Cardiac muscle cell (in vitro differentiated cells and primary cell): Measurements from ENCODE around the gene MVP. TPM values are rescaled to one million over a fixed set of nuclear protein-coding genes. Genes with fewer than 3 reads are reported as not detected.
"Not testable (repeated sequence)": the region's sequence is repeated elsewhere in the genome, so short reads cannot be mapped to it uniquely, and the experiment has no call there.

ENCODE experiments used
- DNase-seq, 2 donors: peaks; one replicate each; pipeline versions ENCODE4 v3.0.0 to v3.0.0-alpha.2; 2010 to 2017; ENCODE audit warnings: low read depth in 1 of 2, low spot score in 1 of 2
- H3K27ac ChIP-seq: fragments of 200-600 bp; sonication (generic); 2 replicates; pipeline ENCODE4 v1.5.1; 2016
- H3K27me3 ChIP-seq: fragments of 200-600 bp; sonication (generic); 2 replicates; pipeline ENCODE4 v1.6.0; 2016; ENCODE audit warnings: control low read depth
- H3K36me3 ChIP-seq: fragments of 200-600 bp; sonication (generic); 2 replicates; pipeline ENCODE4 v1.5.1; 2016; ENCODE audit warnings: control low read depth
- H3K4me1 ChIP-seq: fragments of 200-600 bp; sonication (generic); 2 replicates; pipeline ENCODE4 v1.8.1; 2017; ENCODE audit warnings: low read depth, mild to moderate bottlenecking, mixed run types
- H3K4me3 ChIP-seq: fragments of 200-600 bp; sonication (generic); 2 replicates; pipeline ENCODE4 v1.5.1; 2016; ENCODE audit warnings: mild to moderate bottlenecking
- H3K9me3 ChIP-seq: fragments of 200-600 bp; sonication (generic); 2 replicates; pipeline ENCODE4 v1.5.1; 2017; ENCODE audit warnings: low read depth, mild to moderate bottlenecking, control low read depth
- polyA plus RNA-seq: library from polyadenylated mRNA; unstranded; fragments of >200 nt; fragmentation: Nextera tagmentation; extraction: Ambion mirVana; gene quantifications from 2 replicates; pipeline ENCODE4 v1.2.1, GENCODE V29; 2016
- total RNA-seq: library from RNA; depleted of rRNA; stranded (reverse); fragments of >200 nt; gene quantifications from 2 replicates; pipeline ENCODE4 v1.2.3, GENCODE V29; 2016
- TF ChIP-seq, protein P1 (sequence below): IDR thresholded peaks from 2 replicates; pipeline ENCODE4 v1.5.1; 2012; ENCODE audit warnings: low read depth, mild to moderate bottlenecking, low read length

MVP gene
- total RNA-seq (8.9 and 25.0 TPM in 2 replicates), polyA plus RNA-seq (9.3 and 21.2 TPM in 2 replicates)

- Histone ChIP-seq H3K27ac (no peak within 1 kb of the TSS), H3K4me1 (peaks cover 7% of the 10 kb centered on the region), H3K27me3 (no peaks in the 10 kb centered on the region), H3K9me3 (no peaks in the 10 kb centered on the region), H3K36me3 (peaks cover 12% of the 10 kb centered on the region), H3K4me3 (peak within 1 kb of the TSS; percentile 1)
- TF ChIP-seq, protein P1, sequence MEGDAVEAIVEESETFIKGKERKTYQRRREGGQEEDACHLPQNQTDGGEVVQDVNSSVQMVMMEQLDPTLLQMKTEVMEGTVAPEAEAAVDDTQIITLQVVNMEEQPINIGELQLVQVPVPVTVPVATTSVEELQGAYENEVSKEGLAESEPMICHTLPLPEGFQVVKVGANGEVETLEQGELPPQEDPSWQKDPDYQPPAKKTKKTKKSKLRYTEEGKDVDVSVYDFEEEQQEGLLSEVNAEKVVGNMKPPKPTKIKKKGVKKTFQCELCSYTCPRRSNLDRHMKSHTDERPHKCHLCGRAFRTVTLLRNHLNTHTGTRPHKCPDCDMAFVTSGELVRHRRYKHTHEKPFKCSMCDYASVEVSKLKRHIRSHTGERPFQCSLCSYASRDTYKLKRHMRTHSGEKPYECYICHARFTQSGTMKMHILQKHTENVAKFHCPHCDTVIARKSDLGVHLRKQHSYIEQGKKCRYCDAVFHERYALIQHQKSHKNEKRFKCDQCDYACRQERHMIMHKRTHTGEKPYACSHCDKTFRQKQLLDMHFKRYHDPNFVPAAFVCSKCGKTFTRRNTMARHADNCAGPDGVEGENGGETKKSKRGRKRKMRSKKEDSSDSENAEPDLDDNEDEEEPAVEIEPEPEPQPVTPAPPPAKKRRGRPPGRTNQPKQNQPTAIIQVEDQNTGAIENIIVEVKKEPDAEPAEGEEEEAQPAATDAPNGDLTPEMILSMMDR, result no peak
- DNase-seq, result peak in 1 of 2 donors; percentile 74
These were observed at the start of gene MVP for GRCh38 chr16:29820271-29820701. MVP (plus strand) TSS chr16:29820462; CDS start chr16:29830550, 10,088 bp downstream.

GRCh38 chr16:29772330-29772729 lies 47.9 kb upstream of the MVP start:
- not testable (repeated sequence) for H3K36me3 ChIP-seq, H3K27ac ChIP-seq, H3K9me3 ChIP-seq, H3K4me1 ChIP-seq, H3K27me3 ChIP-seq, H3K4me3 ChIP-seq
- peak in 1 of 2 donors; percentile 25 for DNase-seq

DNA sequence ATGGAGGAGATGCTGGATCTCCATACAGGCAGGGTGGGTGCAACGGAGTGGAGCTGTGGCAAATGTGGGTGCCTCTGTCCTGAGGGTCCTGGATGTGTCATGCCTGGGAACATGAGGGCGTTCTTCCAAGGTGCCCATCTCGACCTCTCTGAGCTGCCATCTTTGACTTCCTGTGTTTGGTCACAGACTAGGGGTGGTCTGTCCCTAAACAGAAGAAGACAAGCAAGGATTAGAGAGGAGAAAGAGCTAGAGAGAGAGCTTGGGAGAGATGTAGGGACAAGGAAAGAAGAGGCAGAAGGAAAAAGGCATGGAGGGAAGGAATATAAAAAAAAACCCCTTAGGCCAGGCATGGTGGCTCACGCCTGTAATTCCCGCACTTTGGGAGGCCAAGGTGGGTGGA lies 45.5 kb upstream of the MVP start:
- no peak for DNase-seq
- Histone ChIP-seq H3K4me1 (no peaks in the 10 kb centered on the region), H3K4me3 (no peak overlapping the region), H3K9me3 (no peaks in the 10 kb centered on the region), H3K27ac (no peak overlapping the region), H3K36me3 (no peaks in the 10 kb centered on the region), H3K27me3 (no peaks in the 10 kb centered on the region)
- TF ChIP-seq, protein P1, result no peak

GRCh38 chr16:29775742-29776408 lies 44.4 kb upstream of the MVP start:
- TF ChIP-seq, protein P1, result no peak
- no peaks in the 10 kb centered on the region for H3K36me3 ChIP-seq
- no peak overlapping the region for H3K27ac ChIP-seq
- no peak overlapping the region for H3K4me3 ChIP-seq
- peak in 1 of 2 donors; percentile 57 for DNase-seq
- H3K27me3 ChIP-seq, result no peaks in the 10 kb centered on the region
- no peaks in the 10 kb centered on the region for H3K9me3 ChIP-seq
- no peaks in the 10 kb centered on the region for H3K4me1 ChIP-seq

DNA sequence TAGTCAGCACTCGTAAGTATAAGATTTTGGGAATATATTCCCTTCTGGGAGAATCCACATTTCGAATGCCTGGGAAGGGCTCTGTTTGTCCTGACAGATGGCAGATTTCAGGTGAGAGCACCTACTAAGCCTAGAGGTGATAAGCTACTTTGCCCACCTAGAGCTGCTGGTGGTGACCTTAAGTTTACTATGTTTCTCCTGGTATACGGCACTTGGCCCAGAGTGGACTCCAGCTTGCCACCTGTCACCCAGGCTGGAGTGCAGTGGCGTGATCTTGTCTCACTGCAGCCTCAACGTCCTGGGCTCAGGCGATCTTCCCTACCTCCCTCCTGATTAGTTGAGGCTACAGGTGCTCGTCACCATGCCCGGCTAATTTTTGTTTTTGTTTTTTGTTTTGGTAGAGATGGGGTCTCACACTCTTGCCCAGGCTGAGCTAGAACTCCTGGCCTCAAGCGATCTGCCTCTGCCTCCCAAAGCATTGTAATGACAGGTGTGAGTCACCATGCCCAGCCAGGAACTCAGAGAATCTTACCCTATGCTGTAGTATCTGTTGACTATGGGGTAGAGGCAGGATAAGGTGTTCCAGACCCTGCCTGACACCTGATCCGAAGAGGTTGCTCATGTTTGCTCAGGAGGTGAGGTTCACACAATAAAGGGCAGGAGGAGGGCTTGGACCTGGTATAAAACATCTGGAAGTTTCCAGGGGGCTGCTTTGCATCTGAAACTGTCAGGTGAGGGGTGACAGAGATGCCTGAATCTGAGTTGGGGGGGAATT lies 42.5 kb upstream of the MVP start, which contains the start of gene ZG16:
TSS of gene ZG16 (plus strand) at position 681 of the 775 bp plus-strand sequence. CDS start 1,011 bp downstream, outside the sequence.
- DNase-seq, result no peak
- Histone ChIP-seq H3K27me3 (no peaks in the 10 kb centered on the region), H3K9me3 (no peaks in the 10 kb centered on the region), H3K4me1 (no peaks in the 10 kb centered on the region), H3K4me3 (no peak within 1 kb of the TSS), H3K36me3 (no peaks in the 10 kb centered on the region), H3K27ac (no peak within 1 kb of the TSS)
- TF ChIP-seq, protein P1, result no peak

DNA sequence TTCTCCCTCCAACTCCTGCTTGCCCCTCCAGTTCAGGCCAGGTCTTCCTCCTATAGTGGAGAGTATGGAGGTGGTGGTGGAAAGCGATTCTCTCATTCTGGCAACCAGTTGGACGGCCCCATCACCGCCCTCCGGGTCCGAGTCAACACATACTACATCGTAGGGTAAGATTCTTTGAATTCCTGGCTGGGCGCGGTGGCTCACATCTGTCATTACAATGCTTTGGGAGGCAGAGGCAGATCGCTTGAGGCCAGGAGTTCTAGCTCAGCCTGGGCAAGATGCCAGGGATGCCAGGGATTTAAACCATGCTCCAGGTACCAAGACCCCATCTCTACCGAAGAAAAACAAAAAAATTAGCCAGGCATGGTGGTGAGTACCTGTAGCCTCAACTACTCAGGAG lies 40.8 kb upstream of the MVP start:
- DNase-seq, result no peak
- Histone ChIP-seq H3K36me3 (no peaks in the 10 kb centered on the region), H3K27ac (no peak overlapping the region), H3K27me3 (no peaks in the 10 kb centered on the region), H3K4me1 (no peaks in the 10 kb centered on the region), H3K4me3 (no peak overlapping the region), H3K9me3 (no peaks in the 10 kb centered on the region)
- TF ChIP-seq, protein P1, result no peak

- H3K36me3 ChIP-seq, DNase-seq, H3K27me3 ChIP-seq, H3K9me3 ChIP-seq, H3K4me3 ChIP-seq, H3K27ac ChIP-seq, H3K4me1 ChIP-seq: not testable (repeated sequence)
These were observed 36.9 kb upstream of the MVP start for GRCh38 chr16:29783094-29783953.
